ENCODE results near the gene TMEFF1.

- TF ChIP-seq CTCF (optimal IDR thresholded peaks at IDR 0.05 in 1 of 3, IDR thresholded peaks at IDR 0.05 in 1 of 3, conservative IDR thresholded peaks at IDR 0.05 in 1 of 3; ENCODE audit: extremely low read depth in 1 of 3, insufficient read depth in 2 of 3, low read length in 3 of 3) (no peak), EZH2 (IDR thresholded peaks at IDR 0.05; ENCODE audit: low read length) (no peak)
Observed at GRCh38 chr9:100426189-100426529, 46.8 kb upstream of the TMEFF1 start.
